Measurements from ENCODE around the gene PPFIA2.

GRCh38 chr12:81779216-81779615 is 20.1 kb upstream of the PPFIA2 start:
- TF ChIP-seq CTCF (IDR thresholded peaks at IDR 0.05) = no peak
- no peak for TF ChIP-seq POLR2A (IDR thresholded peaks at IDR 0.05)
- no peak for TF ChIP-seq EP300 (IDR thresholded peaks at IDR 0.05)

Data from suprapubic skin (tissue), 3 donors.